Inflammatory macrophage treated with lipopolysaccharide for 4 hours (primary cell): ENCODE results near the gene EXTL2.
"Not testable (repeated sequence)": the region's sequence is repeated elsewhere in the genome, so short reads cannot be mapped to it uniquely, and the experiment has no call there.

ENCODE experiments used
- DNase-seq: peaks from one replicate; pipeline ENCODE4 v3.0.0-alpha.2; 2020

EXTL2 gene

GRCh38 chr1:100894603-100895539, at the start of gene EXTL2:
EXTL2 (minus strand) TSS chr1:100894842; CDS start chr1:100888757, 6,085 bp downstream.
- peak; percentile 68 for DNase-seq

- no peak for DNase-seq
Measured at GRCh38 chr1:100943533-100943932, 48.9 kb upstream of the EXTL2 start.

GRCh38 chr1:100942304-100943046, 47.8 kb upstream of the EXTL2 start:
- DNase-seq, result no peak

GRCh38 chr1:100941580-100942216, 47.1 kb upstream of the EXTL2 start:
- no peak for DNase-seq

- DNase-seq, result peak; percentile 32
Measured at GRCh38 chr1:100941098-100941527, 46.5 kb upstream of the EXTL2 start.

GRCh38 chr1:100936194-100936967, 41.7 kb upstream of the EXTL2 start:
- DNase-seq, result peak; percentile 9

GRCh38 chr1:100933555-100933954, 38.9 kb upstream of the EXTL2 start:
- not testable (repeated sequence) for DNase-seq

- no peak for DNase-seq
Measured at GRCh38 chr1:100931716-100932115, 37.1 kb upstream of the EXTL2 start.

GRCh38 chr1:100930494-100930893, 35.9 kb upstream of the EXTL2 start:
- no peak for DNase-seq

GRCh38 chr1:100928128-100928527, 33.5 kb upstream of the EXTL2 start:
- no peak for DNase-seq

- no peak for DNase-seq
Measured at GRCh38 chr1:100927276-100927675, 32.6 kb upstream of the EXTL2 start.

- DNase-seq, result no peak
Measured at GRCh38 chr1:100926240-100926639, 31.6 kb upstream of the EXTL2 start.

GRCh38 chr1:100924991-100925390, 30.3 kb upstream of the EXTL2 start:
- DNase-seq, result no peak

- no peak for DNase-seq
Measured at GRCh38 chr1:100924212-100924611, 29.6 kb upstream of the EXTL2 start.

- peak; percentile 64 for DNase-seq
Measured at GRCh38 chr1:100921110-100921706, 26.6 kb upstream of the EXTL2 start.

- no peak for DNase-seq
Measured at GRCh38 chr1:100912019-100912418, 17.4 kb upstream of the EXTL2 start.

GRCh38 chr1:100909018-100909417, 14.4 kb upstream of the EXTL2 start:
- DNase-seq, result no peak

- no peak for DNase-seq
Measured at GRCh38 chr1:100907887-100908286, 13.2 kb upstream of the EXTL2 start.

GRCh38 chr1:100905181-100905580, 10.5 kb upstream of the EXTL2 start:
- no peak for DNase-seq

GRCh38 chr1:100904528-100904927, 9.9 kb upstream of the EXTL2 start:
- DNase-seq, result no peak

- no peak for DNase-seq
Measured at GRCh38 chr1:100903777-100904176, 9.1 kb upstream of the EXTL2 start.

- no peak for DNase-seq
Measured at GRCh38 chr1:100902365-100902764, 7.7 kb upstream of the EXTL2 start.
